NT2/D1 (cell line): ENCODE data around the gene SLC49A3.

Experiments used
- DNase-seq: peaks from one replicate; pipeline ENCODE4 v3.0.0-alpha.2; 2011; ENCODE audit warnings: low read depth, low spot score
- H3K27me3 ChIP-seq: 2 replicates; pipeline ENCODE4 v1.6.0; 2011; ENCODE audit warnings: mild to moderate bottlenecking; ENCODE audit not compliant: insufficient read length, insufficient read depth
- H3K36me3 ChIP-seq: 2 replicates; pipeline ENCODE4 v1.6.1; 2011; ENCODE audit warnings: mild to moderate bottlenecking, low read length, mixed read lengths; ENCODE audit not compliant: insufficient read depth, insufficient read length
- H3K4me1 ChIP-seq: 2 replicates; pipeline ENCODE4 v1.5.1; 2011; ENCODE audit not compliant: insufficient read depth, insufficient read length
- H3K4me3 ChIP-seq: 2 replicates; pipeline ENCODE4 v1.5.1; 2011; ENCODE audit warnings: low read depth; ENCODE audit not compliant: insufficient read length
- H3K9ac ChIP-seq: 2 replicates; pipeline ENCODE4 v1.6.0; 2011; ENCODE audit warnings: low read depth; ENCODE audit not compliant: insufficient read length
- H3K9me3 ChIP-seq: 2 replicates; pipeline ENCODE4 v1.5.1; 2011; ENCODE audit warnings: mild to moderate bottlenecking, low read length; ENCODE audit not compliant: insufficient read depth
- SUZ12 ChIP-seq: IDR thresholded peaks from 2 replicates; pipeline ENCODE4 v1.6.1; 2011; ENCODE audit not compliant: insufficient read length, insufficient read depth; ENCODE audit errors: extremely low read depth
- YY1 ChIP-seq: IDR thresholded peaks from 2 replicates; pipeline ENCODE4 v1.6.1; 2011; ENCODE audit not compliant: insufficient read length, insufficient read depth
- ZNF274 ChIP-seq: IDR thresholded peaks from 2 replicates; pipeline ENCODE4 v1.6.1; 2011; ENCODE audit warnings: mild to moderate bottlenecking, low read depth, low read length

Gene SLC49A3

DNA sequence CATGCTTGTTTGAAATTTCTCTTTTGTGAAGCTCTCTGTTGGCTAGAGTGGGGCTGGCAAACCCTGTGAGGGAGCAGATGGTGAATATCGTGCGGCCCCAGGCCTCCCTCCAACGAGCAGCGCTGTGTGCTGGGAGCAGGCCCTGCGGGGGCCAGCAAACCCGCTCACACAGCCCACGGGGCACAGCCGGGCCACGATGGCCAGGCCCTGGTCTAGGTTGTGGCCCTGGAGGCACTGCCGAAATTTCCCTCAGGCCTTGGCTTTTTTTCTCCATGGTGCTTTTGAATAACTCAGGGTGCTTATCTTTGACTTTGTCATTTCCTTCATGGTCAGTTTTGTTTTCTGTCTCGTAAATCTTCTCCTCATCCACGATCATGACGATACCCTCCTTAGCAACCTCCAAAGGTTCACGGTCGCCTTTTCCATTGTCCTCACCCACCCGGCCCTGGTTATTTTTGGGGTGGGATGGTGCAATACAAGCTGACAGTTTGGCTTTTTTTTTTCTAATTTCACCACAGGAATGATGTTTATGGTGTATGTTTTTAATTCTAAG, 37.4 kb upstream of the SLC49A3 start:
- Histone ChIP-seq H3K27me3 (no peaks in the 10 kb centered on the region), H3K4me1 (peaks cover 5% of the 10 kb centered on the region), H3K9me3 (no peaks in the 10 kb centered on the region), H3K36me3 (peaks cover 51% of the 10 kb centered on the region), H3K4me3 (no peak overlapping the region), H3K9ac (peak overlapping the region; percentile 26)
- DNase-seq, result no peak
- TF ChIP-seq SUZ12, result no peak
- no peak for TF ChIP-seq ZNF274
- no peak for TF ChIP-seq YY1

GRCh38 chr4:725391-726234, 36.7 kb upstream of the SLC49A3 start:
- Histone ChIP-seq H3K27me3 (no peaks in the 10 kb centered on the region), H3K4me1 (peaks cover 5% of the 10 kb centered on the region), H3K9ac (no peak overlapping the region), H3K9me3 (no peaks in the 10 kb centered on the region), H3K36me3 (peaks cover 49% of the 10 kb centered on the region), H3K4me3 (no peak overlapping the region)
- DNase-seq, result no peak
- TF ChIP-seq SUZ12 (no peak), ZNF274 (no peak), YY1 (no peak)

GRCh38 chr4:723751-724530, 35.0 kb upstream of the SLC49A3 start:
- Histone ChIP-seq H3K27me3 (no peaks in the 10 kb centered on the region), H3K4me3 (no peak overlapping the region), H3K9ac (no peak overlapping the region), H3K36me3 (peaks cover 59% of the 10 kb centered on the region), H3K9me3 (no peaks in the 10 kb centered on the region), H3K4me1 (peaks cover 5% of the 10 kb centered on the region)
- no peak for DNase-seq
- no peak for TF ChIP-seq ZNF274
- TF ChIP-seq YY1, result no peak
- no peak for TF ChIP-seq SUZ12

DNA sequence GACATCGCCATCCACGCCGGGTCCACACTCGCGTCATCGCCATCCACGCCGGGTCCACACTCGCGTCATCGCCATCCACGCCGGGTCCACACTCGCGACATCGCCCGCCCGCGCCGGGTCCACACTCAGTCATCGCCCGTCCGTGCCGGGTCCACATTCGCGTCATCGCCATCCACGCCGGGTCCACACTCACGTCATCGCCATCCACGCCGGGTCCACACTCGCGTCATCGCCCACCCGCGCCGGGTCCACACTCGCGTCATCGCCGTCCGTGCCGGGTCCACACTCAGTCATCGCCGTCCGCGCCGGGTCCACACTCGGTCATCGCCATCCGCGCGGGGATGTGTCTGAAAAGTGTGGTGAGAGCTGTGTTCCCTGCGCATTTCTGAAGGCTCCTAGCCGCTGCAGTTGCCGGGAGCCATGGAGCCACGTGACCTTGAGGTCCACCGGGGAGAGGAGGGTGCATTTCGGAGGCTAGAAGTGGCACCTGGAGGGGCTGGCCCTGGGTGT, 34.0 kb upstream of the SLC49A3 start:
- TF ChIP-seq YY1 (no peak), SUZ12 (no peak), ZNF274 (no peak)
- peaks cover 6% of the 10 kb centered on the region for H3K4me1 ChIP-seq
- H3K27me3 ChIP-seq, result no peaks in the 10 kb centered on the region
- no peak overlapping the region for H3K4me3 ChIP-seq
- H3K9me3 ChIP-seq, result no peaks in the 10 kb centered on the region
- H3K36me3 ChIP-seq, result peaks cover 58% of the 10 kb centered on the region
- DNase-seq, result no peak
- H3K9ac ChIP-seq, result no peak overlapping the region

GRCh38 chr4:722169-722725, 33.3 kb upstream of the SLC49A3 start:
- peaks cover 10% of the 10 kb centered on the region for H3K4me1 ChIP-seq

DNA sequence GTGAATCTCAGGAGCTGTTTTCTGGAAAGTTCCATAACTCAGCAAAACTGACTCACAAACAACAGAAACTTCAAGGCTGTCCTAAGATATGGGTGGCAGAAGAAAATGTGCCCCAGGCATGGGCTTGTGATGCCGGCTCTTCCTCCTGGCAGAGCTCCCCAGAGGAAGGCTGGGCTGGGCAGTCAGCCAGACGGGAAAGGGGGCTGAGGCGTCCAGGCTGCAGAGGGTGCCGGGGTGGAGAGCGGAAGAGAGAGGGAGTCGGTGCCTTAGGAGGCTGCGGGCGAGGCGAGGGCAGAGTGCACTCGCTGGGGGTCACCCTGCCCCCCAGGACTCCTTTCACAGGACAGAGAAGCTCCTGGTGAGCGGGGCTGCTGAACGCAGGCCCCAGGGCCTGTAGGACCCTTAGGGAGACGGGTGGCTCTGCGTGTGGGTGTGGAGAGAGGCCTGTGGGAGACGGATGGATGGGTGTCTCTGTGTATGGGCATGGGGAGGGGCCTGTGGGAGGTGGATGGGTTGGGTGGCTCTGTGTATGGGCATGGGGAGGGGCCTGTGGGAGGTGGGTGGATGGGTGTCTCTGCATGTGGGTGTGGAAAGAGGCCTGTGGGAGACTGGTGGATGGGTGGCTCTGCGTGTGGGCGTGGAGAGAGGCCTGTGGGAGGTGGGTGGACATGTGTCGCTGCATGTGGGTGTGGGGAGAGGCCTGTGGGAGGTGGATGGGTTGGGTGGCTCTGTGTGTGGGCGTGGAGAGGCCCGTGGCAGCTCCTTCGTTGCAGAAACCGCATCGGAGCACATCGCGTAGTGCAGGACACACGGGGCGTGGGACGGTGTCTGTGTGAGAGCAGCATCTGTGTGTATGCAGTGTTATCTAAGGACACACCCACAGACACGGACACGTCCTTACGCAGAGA, 32.6 kb upstream of the SLC49A3 start:
- no peaks in the 10 kb centered on the region for H3K9me3 ChIP-seq
- peaks cover 7% of the 10 kb centered on the region for H3K4me1 ChIP-seq
- H3K36me3 ChIP-seq, result peaks cover 54% of the 10 kb centered on the region
- TF ChIP-seq ZNF274, result no peak
- TF ChIP-seq YY1, result no peak
- no peak for TF ChIP-seq SUZ12
- H3K27me3 ChIP-seq, result no peaks in the 10 kb centered on the region
- no peak for DNase-seq
- no peak overlapping the region for H3K4me3 ChIP-seq
- no peak overlapping the region for H3K9ac ChIP-seq

More at GRCh38 chr4:722169-722725, 33.3 kb upstream of the SLC49A3 start:
- H3K9me3 ChIP-seq, result no peaks in the 10 kb centered on the region
- no peak overlapping the region for H3K4me3 ChIP-seq
- H3K27me3 ChIP-seq, result no peaks in the 10 kb centered on the region
- no peak for DNase-seq
- peaks cover 54% of the 10 kb centered on the region for H3K36me3 ChIP-seq
- no peak overlapping the region for H3K9ac ChIP-seq
- TF ChIP-seq SUZ12, result no peak
- no peak for TF ChIP-seq ZNF274
